GM19395 (cell line): ENCODE results near the gene MKRN3.

Experiments used
- ATAC-seq: cut with Tn5 transposase; IDR thresholded peaks from one replicate; pipeline ENCODE4 v1.9.1; 2021; ENCODE audit warnings: mild to moderate bottlenecking, moderate library complexity; ENCODE audit not compliant: unreplicated experiment

The MKRN3 gene

DNA sequence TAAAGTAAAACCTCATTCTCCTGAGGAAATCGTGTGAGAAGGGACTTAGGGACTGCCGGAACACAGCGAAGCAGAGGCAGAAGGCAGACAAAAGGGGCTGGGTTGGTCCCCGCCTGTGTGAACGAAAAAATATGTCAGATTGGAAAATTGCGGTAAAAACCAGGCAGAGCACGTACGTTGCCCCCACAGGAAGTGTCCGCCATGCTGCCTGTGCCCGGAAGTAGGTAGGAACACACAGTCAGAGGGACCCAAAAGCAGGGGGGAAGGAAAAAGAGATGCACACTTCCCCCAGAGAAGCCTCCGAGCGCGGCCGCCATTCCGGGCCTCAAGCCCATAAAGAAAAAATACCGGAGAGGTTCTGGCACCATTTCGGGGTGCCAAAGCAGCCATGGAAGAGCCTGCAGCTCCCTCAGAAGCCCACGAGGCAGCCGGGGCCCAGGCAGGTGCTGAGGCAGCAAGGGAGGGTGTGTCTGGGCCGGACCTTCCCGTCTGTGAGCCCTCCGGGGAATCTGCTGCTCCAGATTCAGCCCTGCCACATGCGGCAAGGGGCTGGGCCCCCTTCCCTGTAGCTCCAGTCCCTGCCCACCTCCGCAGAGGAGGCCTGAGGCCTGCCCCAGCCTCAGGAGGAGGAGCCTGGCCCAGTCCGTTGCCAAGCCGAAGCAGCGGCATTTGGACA is at the start of gene MKRN3:
MKRN3 (plus strand) TSS at position 280 of the 676 bp plus-strand sequence; CDS start at position 389, 109 bp downstream.
- no peak for ATAC-seq

DNA sequence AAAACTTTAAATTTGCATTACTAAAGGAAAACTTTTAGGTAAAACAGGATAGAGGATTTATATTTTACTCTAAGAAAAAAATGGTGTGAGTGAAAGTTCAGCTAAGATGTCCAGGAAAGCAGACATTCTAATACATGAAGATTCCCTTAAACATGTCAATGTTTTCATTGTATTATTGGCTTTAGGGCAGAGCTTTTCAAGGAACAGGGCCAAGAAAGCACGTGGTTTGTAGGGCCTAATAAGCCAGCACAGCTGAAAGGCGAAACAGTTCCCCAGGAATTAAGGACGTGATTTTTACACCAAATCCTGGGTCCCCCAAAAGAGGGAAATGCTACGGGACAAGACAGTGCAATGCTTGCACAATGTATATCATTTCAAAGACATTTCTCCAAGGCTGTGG is 48.6 kb upstream of the MKRN3 start:
- ATAC-seq = no peak

DNA sequence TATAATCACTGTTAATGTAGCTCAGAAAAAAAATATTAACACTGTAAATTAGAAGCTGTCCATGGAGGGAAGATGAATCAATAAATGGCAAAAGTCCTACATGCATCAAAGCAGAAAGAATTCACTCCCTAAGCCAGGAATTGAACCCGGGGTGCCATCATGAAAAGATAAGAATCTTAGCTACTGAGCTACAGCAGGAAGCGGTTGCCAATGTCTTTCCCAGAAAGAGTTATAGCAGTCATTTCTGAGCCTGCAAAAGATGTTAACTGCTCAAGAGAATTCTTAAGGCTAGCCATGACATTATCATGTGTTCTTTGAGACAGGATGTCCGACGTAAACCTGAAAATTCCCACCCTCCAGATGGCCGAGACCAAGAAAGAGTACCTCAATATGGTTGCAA is 47.4 kb upstream of the MKRN3 start:
- no peak for ATAC-seq

DNA sequence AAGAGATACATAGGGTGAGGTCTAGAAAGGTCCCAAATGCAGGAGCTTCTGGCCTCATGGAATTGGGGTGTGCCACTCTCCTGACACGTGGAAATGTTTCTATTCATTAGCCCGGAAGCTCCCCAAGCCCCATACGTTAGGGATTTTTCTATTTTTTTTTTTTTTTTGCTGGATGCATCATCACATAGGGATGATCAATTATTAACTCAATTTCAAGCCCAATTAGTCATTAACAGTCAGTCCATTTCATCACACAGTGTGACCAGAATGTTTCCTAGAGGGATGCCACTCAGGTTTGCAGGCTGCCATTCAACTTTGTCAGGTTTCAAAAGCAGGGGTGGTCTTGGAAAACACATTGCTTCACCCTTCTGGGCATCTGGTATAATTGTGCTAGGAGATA is 40.7 kb upstream of the MKRN3 start:
- ATAC-seq = no peak

DNA sequence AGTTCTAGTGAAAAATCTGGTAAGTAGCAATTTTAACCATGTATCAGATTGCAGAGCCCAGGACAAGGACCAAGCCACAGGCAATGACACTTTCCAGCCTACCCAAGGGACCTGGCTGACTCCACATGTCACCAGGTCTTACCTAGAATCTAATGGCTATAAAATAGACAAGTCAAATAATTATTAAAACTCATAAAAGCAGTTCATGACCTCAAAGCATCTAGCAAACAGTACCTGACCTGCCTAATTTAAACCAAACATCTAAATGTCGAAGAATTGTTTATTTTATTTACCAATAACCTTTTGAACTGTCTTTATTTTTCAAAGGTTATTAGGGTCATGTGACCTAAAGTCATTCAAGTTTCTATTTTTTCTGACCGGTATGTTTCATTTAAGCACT is 35.6 kb upstream of the MKRN3 start:
- ATAC-seq = no peak

DNA sequence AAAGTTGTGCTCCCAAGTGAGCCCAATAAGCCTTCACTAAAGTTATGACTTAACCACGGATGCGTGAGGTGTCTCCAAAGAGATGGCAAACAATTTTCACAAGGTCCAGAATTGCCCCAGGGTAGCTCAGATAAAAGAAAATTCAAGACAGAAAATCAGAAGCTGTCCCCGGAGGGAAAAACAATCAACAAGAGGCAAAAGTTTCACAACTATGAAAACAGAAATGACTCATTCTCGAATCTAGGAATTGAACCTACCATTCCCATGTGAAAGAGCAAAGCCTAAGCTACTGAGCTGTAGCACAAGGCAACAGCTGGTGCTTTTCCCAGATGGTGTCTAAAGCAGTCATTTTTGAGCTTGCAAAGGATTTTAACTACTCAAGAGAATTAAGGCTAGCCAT is 33.5 kb upstream of the MKRN3 start:
- no peak for ATAC-seq

DNA sequence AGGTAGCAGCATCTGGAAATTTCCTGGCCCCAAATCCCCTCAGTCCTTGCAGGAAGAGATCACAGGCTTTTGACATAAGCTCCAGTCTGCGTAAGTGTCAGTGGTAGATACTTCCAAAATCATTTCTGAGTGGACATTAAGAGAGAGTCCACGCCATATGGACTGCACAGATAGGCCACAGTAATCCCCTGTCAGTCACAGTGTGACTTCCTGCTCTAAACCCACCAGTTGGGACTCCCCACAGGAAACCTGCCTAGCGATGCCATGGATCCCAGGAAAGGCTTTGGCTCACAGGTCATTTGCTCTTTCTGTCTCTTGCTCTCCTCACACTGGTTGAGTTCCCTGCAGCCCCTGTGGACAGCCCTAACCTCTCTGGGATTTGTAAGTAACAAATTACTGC is 28.8 kb upstream of the MKRN3 start:
- no peak for ATAC-seq

DNA sequence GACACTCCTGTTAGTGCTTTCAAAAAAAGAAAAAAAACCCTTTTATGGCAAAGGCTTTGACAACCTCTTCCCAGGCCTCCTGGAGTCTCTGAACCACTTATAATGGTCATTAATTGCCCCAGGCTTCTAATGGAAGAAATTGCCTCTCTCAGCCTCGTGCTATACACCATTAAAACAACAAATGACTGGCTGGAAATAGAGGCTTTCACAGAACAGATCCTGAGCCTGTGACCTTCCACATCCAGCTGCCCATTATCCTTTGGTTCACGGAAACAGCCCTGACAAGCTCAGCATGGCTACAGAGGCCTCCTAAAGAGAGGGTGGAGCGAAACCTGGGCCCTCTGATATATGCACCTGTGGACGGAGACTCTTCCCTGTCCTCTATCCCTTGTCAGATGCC is 26.8 kb upstream of the MKRN3 start:
- ATAC-seq = no peak

DNA sequence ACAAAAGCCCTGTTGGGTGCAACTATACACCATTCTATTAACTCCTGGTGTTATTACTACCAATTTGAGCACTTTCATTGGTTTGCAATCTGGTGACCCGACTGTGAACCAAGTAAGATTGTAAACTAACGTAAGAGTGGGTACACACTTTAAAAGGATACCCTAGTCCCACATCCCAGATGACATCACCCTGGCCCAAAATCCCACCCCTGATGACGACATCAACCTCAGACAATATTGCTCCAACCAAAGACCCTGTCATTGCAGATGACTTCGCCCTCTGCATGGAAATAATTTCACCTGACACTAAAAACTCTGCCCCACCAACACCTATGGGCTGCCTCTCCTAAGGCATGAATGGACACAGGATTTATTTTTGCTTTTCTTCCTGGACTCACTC is 25.6 kb upstream of the MKRN3 start:
- no peak for ATAC-seq

DNA sequence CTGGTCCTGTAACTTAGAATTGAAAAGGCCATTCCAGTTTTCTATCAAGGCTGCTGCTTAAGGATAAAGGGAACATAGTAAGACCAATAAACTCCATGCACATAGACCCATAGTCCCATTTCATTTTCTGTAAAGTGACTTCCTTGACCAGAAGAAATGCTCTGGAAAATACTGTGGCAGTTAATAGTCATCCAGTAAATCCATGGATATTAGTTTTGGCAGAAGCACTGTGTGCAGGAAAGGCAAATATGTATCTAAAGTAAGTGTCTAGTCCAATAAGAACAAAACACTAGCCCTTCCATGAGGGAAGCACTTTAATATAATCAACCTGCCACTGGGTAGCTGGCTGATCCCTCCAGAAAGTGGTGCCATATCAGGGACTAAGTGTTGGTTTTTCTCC is 19.3 kb upstream of the MKRN3 start:
- ATAC-seq = no peak

DNA sequence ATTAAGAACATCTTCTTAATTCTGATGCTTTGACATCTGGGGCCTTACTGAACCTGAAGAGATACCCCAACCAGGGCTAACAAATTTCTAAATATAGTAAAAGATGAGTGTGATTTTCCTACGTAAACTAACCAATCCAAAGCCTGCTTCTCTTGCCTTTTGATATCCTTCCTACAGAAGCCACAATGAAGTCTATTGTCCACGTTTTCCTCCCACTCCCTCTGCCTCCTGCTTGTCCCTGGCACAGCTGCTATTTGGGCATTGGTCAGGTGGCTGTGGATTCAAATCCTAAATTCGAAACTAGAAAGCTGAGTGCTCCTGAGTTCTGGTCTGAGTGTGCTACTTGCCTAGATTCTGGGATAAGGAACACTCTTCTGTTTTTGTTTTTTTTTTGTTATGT is 17.4 kb upstream of the MKRN3 start:
- ATAC-seq = no peak

DNA sequence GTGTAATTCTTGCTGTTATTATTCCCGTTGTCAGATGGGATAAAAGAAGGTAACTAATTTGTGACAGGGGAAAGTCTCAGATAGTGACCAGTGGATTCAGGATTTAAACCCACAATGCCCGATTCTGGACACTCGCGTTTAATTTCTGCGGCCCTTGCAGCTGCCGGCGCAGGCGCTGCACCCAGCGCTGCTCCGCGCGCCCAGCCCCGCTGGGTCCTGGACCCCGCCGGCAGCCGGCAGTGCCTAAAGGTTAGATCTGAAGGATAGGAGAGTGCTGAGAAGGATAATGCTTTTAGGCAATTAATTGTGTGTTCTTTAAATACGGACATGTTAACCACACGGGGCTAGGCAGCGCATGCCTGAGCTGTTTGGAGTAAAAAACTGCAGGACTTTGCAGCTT is 3.6 kb upstream of the MKRN3 start:
- no peak for ATAC-seq

DNA sequence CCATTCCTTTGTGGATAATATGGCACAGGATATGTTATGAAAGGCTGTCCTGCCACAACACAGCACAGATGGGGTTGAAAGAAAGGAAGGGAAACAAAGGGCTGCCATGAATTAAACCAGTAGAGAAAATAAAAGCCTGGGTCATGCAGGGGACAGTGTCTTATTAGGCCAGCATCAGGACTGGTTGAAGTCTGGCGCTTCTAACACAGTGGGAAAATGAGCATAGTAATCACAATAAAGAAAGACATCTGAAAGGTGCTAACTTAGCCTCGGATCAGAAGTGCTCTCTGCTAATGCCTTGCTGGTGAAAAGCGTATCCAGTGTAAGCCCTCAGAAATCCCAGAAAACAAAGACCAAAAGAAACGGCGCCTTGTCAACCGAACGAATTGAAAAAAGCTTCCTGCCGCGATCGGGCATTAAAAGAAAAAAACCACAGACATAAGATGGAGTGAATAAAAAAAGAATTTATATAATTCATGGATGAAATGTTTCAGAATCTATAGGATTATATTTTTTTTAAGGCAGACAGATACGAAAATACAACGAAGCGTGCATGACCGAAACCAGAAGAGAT is 566 bp upstream of the MKRN3 start:
- ATAC-seq = no peak

DNA sequence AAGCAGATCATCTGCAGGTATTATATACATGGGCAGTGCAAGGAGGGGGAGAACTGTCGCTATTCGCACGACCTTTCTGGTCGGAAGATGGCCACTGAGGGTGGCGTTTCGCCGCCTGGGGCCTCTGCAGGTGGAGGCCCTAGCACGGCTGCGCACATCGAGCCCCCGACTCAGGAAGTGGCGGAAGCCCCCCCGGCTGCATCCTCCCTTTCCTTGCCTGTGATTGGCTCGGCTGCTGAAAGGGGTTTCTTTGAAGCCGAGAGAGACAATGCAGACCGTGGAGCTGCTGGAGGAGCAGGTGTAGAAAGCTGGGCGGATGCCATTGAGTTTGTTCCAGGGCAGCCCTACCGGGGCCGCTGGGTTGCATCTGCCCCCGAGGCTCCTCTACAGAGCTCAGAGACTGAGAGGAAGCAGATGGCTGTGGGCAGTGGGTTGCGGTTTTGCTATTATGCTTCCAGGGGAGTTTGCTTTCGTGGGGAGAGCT is 639 bp downstream of the MKRN3 start:
- no peak for ATAC-seq

DNA sequence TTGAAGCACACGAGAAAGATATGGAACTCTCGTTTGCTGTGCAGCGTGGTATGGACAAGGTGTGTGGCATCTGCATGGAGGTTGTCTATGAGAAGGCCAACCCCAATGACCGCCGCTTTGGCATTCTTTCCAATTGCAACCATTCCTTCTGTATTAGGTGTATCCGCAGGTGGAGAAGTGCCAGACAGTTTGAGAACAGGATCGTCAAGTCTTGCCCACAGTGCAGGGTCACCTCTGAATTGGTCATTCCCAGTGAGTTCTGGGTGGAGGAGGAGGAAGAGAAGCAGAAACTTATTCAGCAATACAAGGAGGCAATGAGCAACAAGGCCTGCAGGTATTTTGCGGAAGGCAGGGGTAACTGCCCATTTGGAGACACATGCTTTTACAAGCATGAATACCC is 1.2 kb downstream of the MKRN3 start:
- ATAC-seq = no peak

DNA sequence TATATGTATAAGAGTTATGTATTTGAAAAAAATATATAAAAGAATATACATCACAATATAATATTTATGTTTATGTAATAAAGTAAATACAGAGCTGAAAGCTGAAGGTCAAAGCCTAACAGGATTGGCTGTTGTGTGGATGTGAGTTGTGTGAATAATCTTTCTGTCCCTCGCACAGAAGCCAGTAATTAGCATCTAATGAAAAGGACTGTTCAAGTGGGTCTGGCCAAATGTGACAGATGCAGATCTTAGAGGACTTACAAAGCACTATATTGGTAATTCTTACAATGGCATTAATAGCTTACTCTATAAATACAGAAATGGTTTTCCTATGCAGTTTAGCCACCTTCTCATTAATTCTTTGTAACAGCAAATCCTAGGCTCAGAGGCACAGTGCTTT is 2.4 kb downstream of the MKRN3 start:
- ATAC-seq = no peak

DNA sequence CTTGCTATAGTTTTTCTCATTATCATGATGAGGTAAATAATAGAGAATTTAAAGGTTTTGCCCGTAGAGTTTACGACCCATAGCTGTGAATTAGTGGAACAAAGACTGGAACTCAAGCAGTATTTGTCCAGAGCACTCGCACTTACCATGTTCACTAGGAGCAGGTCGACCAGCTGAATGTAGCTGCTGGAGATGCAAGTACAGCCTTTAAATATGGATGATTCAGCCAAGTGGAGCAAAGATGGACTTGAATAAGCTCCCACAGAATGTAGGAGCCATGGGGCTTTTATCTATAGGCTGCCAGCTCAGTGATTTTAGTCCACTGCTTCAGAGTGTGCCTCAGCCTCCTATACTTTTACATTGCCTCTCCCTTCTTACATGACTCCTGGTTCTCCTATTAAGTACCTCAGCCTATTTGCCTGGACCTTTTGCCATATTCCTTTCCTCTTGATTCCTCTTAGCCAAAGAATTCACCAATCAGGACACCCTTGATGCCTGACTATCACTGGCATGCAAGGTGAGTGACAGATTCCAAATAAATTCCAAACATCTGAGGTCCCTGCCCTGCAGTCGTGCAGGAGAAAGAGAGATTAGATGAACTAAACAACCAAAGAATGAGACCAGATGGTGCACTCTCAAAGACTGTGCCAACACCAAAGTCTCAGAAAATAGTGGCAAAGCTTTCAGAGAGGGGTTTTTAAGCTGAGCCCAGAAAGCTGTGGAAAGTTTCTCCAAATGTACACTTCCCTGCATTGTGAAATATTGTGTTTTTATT is 3.9 kb downstream of the MKRN3 start:
- ATAC-seq = no peak

DNA sequence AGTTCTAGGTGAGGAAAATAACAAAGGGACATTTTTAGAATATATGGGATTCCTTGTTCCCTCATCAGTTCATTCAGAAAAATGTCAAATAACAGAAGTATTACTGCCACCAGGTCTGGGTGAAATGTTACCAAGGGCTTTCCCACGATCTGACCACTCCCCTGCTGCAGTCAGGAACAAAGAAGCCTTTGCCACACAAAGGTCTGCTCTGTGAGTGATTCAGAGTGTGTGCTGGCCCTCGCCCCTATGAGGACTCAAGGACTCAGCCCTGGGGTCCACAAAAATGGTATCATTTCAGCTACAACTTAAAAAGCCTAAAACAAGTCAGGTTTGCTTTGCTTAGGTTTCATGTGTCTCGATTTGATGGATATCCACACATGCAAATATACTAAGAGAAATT is 5.0 kb downstream of the MKRN3 start:
- no peak for ATAC-seq

DNA sequence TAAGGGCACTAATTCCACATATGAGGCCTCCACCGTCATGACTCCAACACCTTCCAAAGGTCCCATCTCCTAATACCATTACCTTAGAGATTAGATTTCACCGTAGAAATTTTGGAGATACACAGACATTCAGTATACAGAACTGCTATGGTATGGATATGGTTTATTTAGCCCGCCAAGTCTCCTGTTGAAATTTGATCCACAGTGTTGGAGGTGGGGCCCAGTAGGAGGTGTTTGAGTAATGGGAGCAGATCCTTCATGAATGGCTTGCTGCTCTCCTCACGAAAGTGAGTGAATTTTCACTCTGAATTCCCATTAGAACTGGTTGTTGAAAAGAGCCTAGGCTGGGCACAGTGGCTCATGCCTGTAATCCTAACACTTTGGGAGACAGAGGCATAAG is 7.4 kb downstream of the MKRN3 start:
- ATAC-seq = no peak

DNA sequence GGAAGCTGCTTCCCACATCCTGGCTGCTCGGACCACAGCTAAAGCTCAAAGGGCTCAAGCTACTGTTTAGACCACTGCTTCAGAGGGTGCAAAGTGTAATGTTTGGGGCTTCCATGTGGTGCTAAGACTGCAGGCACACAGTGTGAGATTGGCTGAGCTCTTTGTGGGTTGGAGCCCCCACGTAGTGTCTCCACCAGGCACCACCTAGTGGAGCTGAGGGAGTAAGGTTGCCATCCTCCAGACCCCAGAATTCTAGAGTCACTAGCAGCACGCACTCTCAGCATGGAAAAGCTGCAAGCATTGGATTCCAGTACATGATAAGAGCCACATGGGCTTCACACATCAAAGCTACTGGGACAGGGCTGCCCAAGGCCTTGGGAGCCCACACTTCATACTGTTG is 9.3 kb downstream of the MKRN3 start:
- ATAC-seq = no peak

DNA sequence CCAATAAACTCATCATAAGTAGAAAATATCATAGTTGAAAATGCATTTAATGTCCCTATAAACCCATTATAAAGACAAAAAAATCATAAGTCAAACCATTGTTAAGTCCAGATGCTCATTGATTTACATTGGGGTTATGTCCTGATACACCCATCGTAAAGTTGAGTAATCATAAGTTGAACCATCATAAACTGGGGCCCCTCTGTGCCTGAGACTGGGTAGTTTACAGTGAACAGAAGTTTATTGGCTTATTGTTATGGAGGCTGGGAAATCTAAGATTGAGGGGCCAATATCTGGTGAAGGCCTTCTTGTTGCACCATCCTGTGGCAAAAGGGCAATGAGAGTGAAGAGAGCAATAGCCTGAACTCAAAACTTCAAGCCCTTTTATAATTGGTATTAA is 10.6 kb downstream of the MKRN3 start:
- no peak for ATAC-seq

DNA sequence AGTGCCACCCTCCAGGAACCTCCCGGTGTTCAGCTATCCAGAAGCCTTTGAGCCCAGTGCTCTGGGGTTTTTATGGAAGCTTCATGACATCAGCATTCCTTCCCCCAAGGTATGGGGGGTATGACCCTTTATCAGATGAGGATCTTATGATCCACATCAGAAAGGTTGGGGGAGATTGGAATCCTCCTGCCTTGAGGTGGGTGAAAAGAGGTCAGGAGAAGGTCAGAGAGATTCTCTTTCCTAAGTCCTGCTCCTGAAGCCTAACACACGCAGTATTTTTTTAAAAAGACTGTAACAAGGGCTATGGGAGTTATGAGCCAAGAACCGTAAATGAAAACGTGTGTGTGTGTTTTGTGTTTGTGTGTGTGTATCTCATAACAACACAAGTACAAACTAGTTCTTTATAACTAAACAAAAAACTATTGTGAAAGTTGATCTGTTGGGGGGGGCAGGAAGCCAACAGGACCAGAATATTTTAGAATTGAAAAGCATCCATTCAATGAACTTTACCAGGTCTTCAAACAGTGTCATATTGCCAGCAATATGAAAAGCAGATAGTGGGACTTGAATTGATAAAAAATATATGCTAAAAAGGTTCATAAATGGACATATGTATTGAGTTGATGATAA is 13.2 kb downstream of the MKRN3 start:
- ATAC-seq = no peak
